Activated CD8-positive, alpha-beta memory T cell treated with anti-CD3 and anti-CD28 coated beads for 4 hours (primary cell): ENCODE measurements around the gene KATNAL2.
"Not testable (repeated sequence)": the region's sequence is repeated elsewhere in the genome, so short reads cannot be mapped to it uniquely, and the experiment has no call there.

Experiments used
- DNase-seq, 2 donors: peaks; one replicate each; pipeline ENCODE4 v3.0.0-alpha.2; 2020; ENCODE audit warnings: low read depth in 2 of 2

The KATNAL2 gene

GRCh38 chr18:46939337-46939963 is 22.0 kb downstream of the KATNAL2 start:
- no peak for DNase-seq

- no peak for DNase-seq
These were observed 22.7 kb downstream of the KATNAL2 start for GRCh38 chr18:46939998-46940571.

GRCh38 chr18:46942646-46943045 is 25.2 kb downstream of the KATNAL2 start:
- no peak for DNase-seq

GRCh38 chr18:46946656-46947282 is 29.4 kb downstream of the KATNAL2 start:
- DNase-seq, result no peak

GRCh38 chr18:46950064-46950656 is 32.8 kb downstream of the KATNAL2 start:
- no peak for DNase-seq

- no peak for DNase-seq
These were observed 35.8 kb downstream of the KATNAL2 start for GRCh38 chr18:46953195-46953594.

- no peak for DNase-seq
These were observed 40.8 kb downstream of the KATNAL2 start for GRCh38 chr18:46958209-46958608.

- not testable (repeated sequence) for DNase-seq
These were observed 46.5 kb downstream of the KATNAL2 start for GRCh38 chr18:46963656-46964578.

- DNase-seq, result not testable (repeated sequence)
These were observed 47.3 kb downstream of the KATNAL2 start for GRCh38 chr18:46964579-46965293.

GRCh38 chr18:46966266-46966665 is 48.9 kb downstream of the KATNAL2 start:
- DNase-seq, result not testable (repeated sequence)

GRCh38 chr18:46969551-46969950 is 52.1 kb downstream of the KATNAL2 start:
- not testable (repeated sequence) for DNase-seq

- DNase-seq, result not testable (repeated sequence)
These were observed 102.5 kb downstream of the KATNAL2 start for GRCh38 chr18:47019870-47020269.

GRCh38 chr18:47020757-47021156 is 103.4 kb downstream of the KATNAL2 start:
- DNase-seq, result not testable (repeated sequence)

- not testable (repeated sequence) for DNase-seq
These were observed 105.4 kb downstream of the KATNAL2 start for GRCh38 chr18:47022821-47023220.

GRCh38 chr18:47023769-47024465 is 106.5 kb downstream of the KATNAL2 start:
- not testable (repeated sequence) for DNase-seq

GRCh38 chr18:47025557-47026174 is 108.3 kb downstream of the KATNAL2 start:
- DNase-seq, result not testable (repeated sequence)

- not testable (repeated sequence) for DNase-seq
These were observed 111.3 kb downstream of the KATNAL2 start for GRCh38 chr18:47028738-47029137.

- DNase-seq, result not testable (repeated sequence)
These were observed 112.4 kb downstream of the KATNAL2 start for GRCh38 chr18:47029684-47030353.

GRCh38 chr18:47030887-47031286 is 113.5 kb downstream of the KATNAL2 start:
- not testable (repeated sequence) for DNase-seq
